Omental fat pad (tissue), 4 donors: Measurements from ENCODE around the gene TCEAL5. TPM values are rescaled to one million over a fixed set of nuclear protein-coding genes. Genes with fewer than 3 reads are reported as not detected.
A peak's percentile ranks its signal among the peaks of the same experiment; 100 is the strongest.

Experiments
- ATAC-seq: fragments of 150-250 bp; one replicate; pipeline ENCODE4 v1.9.1; 2016; ENCODE audit warnings: mild to moderate bottlenecking, moderate library complexity; ENCODE audit not compliant: low FRiP score
- DNase-seq: peaks from one replicate; pipeline ENCODE4 v3.0.0-alpha.2; 2019; ENCODE audit warnings: low spot score
- total RNA-seq, 4 donors: library from RNA; depleted of rRNA; stranded (reverse); fragments of >200 nt; gene quantifications; one replicate each; pipeline ENCODE4 v1.1.0, GENCODE V29; 2016
- TF ChIP-seq, protein P1 (sequence below), 3 donors: fragments of 450-650 bp; IDR thresholded peaks; one replicate each; pipeline ENCODE4 v1.5.1; 2016 to 2017; ENCODE audit warnings: antibody characterized with exemption in 3 of 3, mild to moderate bottlenecking in 3 of 3, moderate library complexity in 2 of 3

TCEAL5 gene
- total RNA-seq, 4 donors from 2014 or later = 2.9 TPM; not detected in 3

DNA sequence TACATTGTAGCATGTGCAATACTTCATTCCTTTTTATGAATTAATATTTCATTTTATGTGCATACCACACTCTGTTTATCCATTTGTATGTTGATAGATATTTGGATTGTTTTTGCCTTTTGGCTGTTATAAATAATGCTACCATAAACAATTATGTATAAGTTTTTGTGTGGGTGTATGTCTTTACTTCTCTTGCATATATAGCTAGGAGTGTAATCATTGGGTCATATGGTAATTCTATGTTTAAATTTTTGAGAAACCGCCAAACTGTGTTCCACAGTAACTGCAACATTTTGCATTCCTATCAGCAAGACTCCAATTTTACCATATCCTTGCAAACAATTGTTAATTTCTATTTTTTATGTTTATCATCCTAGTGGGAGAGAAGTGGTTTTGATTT lies 3.1 kb upstream of the TCEAL5 start:
- TF ChIP-seq, protein P1, sequence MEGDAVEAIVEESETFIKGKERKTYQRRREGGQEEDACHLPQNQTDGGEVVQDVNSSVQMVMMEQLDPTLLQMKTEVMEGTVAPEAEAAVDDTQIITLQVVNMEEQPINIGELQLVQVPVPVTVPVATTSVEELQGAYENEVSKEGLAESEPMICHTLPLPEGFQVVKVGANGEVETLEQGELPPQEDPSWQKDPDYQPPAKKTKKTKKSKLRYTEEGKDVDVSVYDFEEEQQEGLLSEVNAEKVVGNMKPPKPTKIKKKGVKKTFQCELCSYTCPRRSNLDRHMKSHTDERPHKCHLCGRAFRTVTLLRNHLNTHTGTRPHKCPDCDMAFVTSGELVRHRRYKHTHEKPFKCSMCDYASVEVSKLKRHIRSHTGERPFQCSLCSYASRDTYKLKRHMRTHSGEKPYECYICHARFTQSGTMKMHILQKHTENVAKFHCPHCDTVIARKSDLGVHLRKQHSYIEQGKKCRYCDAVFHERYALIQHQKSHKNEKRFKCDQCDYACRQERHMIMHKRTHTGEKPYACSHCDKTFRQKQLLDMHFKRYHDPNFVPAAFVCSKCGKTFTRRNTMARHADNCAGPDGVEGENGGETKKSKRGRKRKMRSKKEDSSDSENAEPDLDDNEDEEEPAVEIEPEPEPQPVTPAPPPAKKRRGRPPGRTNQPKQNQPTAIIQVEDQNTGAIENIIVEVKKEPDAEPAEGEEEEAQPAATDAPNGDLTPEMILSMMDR (IDR thresholded peaks at IDR 0.05) = no peak

DNA sequence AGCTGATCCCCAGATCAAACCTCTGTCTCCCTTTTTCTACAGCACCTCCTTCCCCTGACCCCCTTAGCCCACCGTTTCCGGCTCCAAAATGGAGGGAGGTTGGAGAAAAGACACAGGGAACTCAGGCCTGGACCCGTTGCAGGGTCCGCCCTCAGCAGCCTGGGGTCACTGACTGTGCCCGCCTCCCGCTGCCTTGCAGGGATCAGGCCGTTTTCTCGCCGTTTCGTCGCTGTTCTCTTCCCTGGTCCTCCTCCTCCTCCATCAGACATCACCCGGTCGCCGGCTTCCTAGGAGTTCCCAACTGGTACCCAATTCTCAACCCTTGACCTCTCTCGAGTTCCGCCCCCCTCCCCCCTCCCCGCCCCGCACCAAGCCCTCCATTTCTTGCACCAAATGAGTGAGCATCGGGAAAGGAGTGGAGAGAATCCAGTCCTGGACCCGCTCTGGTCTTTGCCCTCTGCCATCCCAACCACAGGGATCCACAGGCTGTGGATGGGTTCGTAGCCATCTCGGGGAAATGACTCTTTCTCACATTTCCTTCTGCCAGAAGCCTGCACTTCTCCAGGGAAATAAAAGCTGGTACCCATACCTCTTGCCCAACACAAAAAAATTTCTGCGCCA lies 493 bp downstream of the TCEAL5 start:
- DNase-seq (no peak), ATAC-seq (peak; percentile 19)
- TF ChIP-seq, protein P1 (IDR thresholded peaks at IDR 0.05) = no peak

More for the DNA sequence above, 3.1 kb upstream of the TCEAL5 start:
- ATAC-seq = no peak
- DNase-seq = no peak

DNA sequence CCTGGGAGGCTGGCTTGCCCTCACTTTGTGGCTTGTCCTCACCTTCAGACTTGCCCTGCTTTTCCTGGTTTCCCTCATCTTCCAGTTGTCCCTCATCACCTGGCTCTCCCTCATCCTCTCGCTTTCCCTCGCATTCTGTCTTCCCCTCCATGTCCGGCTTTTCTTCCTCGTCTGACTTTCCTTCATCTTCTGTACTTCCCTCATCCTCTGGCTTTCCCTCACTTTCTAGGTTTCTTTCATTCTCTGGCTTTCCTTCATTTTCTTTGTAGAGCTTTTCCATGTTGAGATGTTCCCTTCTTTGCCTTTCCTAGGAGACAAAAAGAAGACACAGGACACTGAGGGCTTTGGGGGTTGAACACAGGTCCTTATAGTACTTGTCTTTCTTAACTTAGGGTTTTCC lies 2.3 kb downstream of the TCEAL5 start:
- DNase-seq (no peak), ATAC-seq (no peak)
- TF ChIP-seq, protein P1 (IDR thresholded peaks at IDR 0.05) = no peak

DNA sequence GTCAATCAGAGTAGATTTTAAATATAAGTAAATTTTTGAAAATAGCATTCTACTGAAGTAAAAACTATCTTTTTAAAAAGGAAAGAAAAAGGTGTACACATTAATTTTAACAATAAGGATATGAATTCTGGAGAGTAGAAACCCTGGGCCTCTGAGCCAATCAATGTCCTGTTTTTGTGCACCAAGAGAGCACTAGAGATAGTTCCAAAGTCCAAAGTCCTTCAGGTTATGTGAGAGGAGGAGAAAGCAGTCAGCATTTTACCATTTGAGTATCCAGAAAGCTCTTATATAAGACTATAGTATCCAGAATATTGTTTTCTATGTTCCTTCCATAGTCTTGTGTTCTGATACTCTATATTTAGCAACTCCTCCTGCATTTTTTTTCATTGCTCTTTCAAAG lies 18.3 kb downstream of the TCEAL5 start:
- TF ChIP-seq, protein P1 (IDR thresholded peaks at IDR 0.05) = no peak
- no peak for ATAC-seq

DNA sequence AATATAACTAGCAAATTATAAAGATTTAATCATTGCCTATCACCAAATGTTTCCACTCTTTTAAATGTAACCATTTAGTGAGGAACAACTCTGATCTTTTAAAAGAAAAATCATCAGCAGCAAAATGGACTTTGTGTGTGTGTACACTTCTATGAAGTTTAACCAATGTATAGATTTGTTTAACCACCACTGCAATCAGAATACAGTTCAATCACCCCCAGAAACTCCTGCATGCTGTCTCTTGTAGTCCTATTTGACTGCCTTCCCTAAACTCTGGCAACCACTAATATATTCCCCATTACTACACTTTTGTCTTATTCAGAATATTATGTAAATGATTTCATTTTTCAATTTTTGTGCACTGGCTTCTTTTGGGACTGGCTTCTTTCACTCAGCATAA lies 19.9 kb downstream of the TCEAL5 start:
- ATAC-seq (no peak), DNase-seq (no peak)

More for the DNA sequence above, 18.3 kb downstream of the TCEAL5 start:
- no peak for DNase-seq

DNA sequence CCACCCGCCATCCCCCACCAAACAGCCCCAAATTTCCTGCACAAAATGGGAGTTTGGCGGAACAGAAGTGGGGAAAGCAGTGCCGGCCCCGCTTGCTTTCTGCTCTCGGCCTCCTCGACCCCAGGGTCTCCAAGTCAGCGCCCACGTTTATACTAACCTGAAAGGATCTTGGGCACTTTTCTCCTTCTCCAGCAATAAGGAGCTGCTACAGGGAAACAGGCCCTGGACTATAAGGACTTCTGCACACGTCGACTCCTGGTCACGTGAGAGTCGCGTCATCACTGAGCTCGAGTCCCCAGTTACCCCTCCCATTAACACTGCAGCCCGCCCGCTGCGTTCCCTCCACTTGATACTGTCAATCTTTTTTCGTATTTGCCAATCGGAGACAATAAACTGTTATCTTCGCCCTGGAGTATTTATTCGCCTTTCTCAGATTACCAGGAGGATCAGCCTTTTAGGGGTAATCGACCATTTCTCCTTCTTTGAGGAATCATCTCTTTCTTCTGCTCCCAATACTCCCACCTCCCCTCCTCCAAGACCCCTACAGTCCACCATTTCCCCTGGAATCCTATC lies 21.5 kb downstream of the TCEAL5 start, which contains the start of gene TCEAL8:
TCEAL8 (minus strand) TSS at position 235 of the 573 bp plus-strand sequence. CDS start 1,176 bp downstream, outside the sequence.
- DNase-seq = peak; percentile 54
- peak; percentile 77 for ATAC-seq
- TF ChIP-seq, protein P1 (IDR thresholded peaks at IDR 0.05) = no peak

More for the DNA sequence above, 19.9 kb downstream of the TCEAL5 start:
- TF ChIP-seq, protein P1 (IDR thresholded peaks at IDR 0.05) = no peak
